Measurements from ENCODE around the gene KCNMA1.
"Not testable (repeated sequence)": the region's sequence is repeated elsewhere in the genome, so short reads cannot be mapped to it uniquely, and the experiment has no call there.

Gene KCNMA1

DNA sequence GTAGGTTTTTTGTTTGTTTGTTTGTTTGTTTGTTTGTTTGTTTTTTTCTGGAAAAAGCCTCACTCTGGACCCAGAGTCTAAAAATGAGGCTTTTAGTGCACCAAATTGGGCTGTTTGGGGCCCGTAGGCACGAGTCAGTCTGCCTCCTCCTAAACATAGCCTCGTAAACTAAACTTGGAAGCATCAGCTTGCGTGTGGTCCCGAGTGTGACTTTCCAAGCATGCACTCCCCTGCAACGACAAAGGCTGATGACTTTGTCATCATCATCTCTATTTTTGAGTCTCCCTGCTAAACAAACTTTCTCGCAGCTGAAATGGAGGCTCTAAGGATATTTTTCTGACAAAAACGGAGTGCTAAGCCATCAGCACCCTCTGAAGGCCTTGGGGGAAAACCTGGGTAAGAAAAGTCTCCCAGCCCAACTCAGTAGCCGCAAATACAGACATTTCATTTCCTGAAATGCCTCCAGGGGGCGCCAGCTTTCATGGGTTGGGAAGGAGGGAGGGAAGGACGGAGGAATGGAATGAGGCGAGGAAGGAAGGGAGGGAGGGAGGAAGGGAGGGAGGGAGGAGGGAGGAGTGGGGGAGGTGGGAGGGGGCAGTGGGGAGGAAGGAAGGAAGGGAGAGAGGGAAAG is 245.9 kb downstream of the KCNMA1 start:
- TF ChIP-seq Cebpa-rat (IDR thresholded peaks at IDR 0.05), result no peak
- Histone ChIP-seq H4K20me1 (peaks cover 0 to 93% (median 0%) of the 10 kb centered on the region in 11 experiments; a peak in 4 of 22 replicates), H3K27ac (no peak overlapping the region), H3K9ac (0 out of 22 replicates have a peak overlapping the region, but pooled peaks of 1 of the 11 experiments have one; percentile 11), H3K4me3 (no peak overlapping the region), H3K9me3 (replicated peaks in 1 of 11) (no peaks in the 10 kb centered on the region), H3K4me2 (peak overlapping the region; percentile 1 to 82 (median 43); a peak in 15 of 22 replicates), H3K36me3 (no peaks in the 10 kb centered on the region), H3K27me3 (no peaks in the 10 kb centered on the region; a peak in 1 of 22 replicates), H3K4me1 (peaks cover 18 to 50% (median 39%) of the 10 kb centered on the region in 10 experiments)

DNA sequence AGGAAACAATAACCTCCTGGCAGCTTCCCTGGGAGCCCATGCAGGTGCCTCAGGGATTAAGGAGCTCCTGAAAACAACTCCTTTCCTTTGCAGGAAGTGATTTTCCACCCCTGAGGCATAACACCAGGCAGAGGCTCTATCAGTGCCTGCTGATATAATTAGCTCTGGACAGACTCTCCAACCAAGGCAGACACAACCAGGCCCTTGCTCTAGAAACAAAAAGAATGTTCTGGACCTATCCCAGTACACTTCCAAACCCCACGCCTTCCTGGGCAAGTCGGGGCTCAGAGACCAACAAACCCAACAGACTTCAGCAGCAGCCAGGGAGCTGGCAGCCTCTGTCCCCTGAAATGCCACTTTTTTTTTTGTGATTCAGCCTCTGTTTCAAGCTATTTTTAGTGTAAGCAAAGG is 247.1 kb downstream of the KCNMA1 start:
- no peaks in the 10 kb centered on the region for H3K9me3 ChIP-seq (replicated peaks in 1 of 11)
- peaks cover 23 to 57% (median 44%) of the 10 kb centered on the region in 10 experiments for H3K4me1 ChIP-seq
- no peaks in the 10 kb centered on the region for H3K36me3 ChIP-seq
- H4K20me1 ChIP-seq, result peaks cover 0 to 93% (median 0%) of the 10 kb centered on the region in 11 experiments; a peak in 4 of 22 replicates
- peak overlapping the region in 7 of 11 experiments; percentile 1 to 82 (median 65); a peak in 14 of 22 replicates for H3K4me2 ChIP-seq
- H3K9ac ChIP-seq, result peak overlapping the region in 1 of 11 experiments; percentile 1; a peak in 1 of 22 replicates
- no peak overlapping the region for H3K4me3 ChIP-seq
- no peak overlapping the region for H3K27ac ChIP-seq
- no peaks in the 10 kb centered on the region; a peak in 1 of 22 replicates for H3K27me3 ChIP-seq
- TF ChIP-seq Cebpa-rat (IDR thresholded peaks at IDR 0.05), result no peak

GRCh38 chr10:77388571-77389100 is 249.0 kb downstream of the KCNMA1 start:
- no peak overlapping the region for H3K9ac ChIP-seq
- H3K4me3 ChIP-seq, result no peak overlapping the region
- H3K9me3 ChIP-seq (replicated peaks in 1 of 11), result no peaks in the 10 kb centered on the region
- peak overlapping the region in 8 of 11 experiments; percentile 35 to 82 (median 56); a peak in 16 of 22 replicates for H3K4me2 ChIP-seq
- no peaks in the 10 kb centered on the region; a peak in 1 of 22 replicates for H3K36me3 ChIP-seq
- H3K4me1 ChIP-seq, result peaks cover 23 to 57% (median 44%) of the 10 kb centered on the region in 10 experiments
- H4K20me1 ChIP-seq, result peaks cover 0 to 95% (median 0%) of the 10 kb centered on the region in 11 experiments; a peak in 5 of 22 replicates
- no peak for TF ChIP-seq Cebpa-rat (IDR thresholded peaks at IDR 0.05)
- H3K27me3 ChIP-seq, result no peaks in the 10 kb centered on the region; a peak in 1 of 22 replicates
- no peak overlapping the region for H3K27ac ChIP-seq

GRCh38 chr10:77387701-77388100 is 249.9 kb downstream of the KCNMA1 start:
- not testable (repeated sequence) for H3K27ac ChIP-seq; H3K9me3 ChIP-seq (replicated peaks in 1 of 11)

GRCh38 chr10:77387247-77387646 is 250.4 kb downstream of the KCNMA1 start:
- no peaks in the 10 kb centered on the region; a peak in 1 of 22 replicates for H3K27me3 ChIP-seq
- H4K20me1 ChIP-seq, result peaks cover 0 to 93% (median 0%) of the 10 kb centered on the region in 11 experiments; a peak in 4 of 22 replicates
- H3K36me3 ChIP-seq, result no peaks in the 10 kb centered on the region; a peak in 1 of 22 replicates
- no peaks in the 10 kb centered on the region for H3K9me3 ChIP-seq (replicated peaks in 1 of 11)
- peaks cover 11 to 53% (median 41%) of the 10 kb centered on the region in 10 experiments for H3K4me1 ChIP-seq
- H3K9ac ChIP-seq, result no peak overlapping the region
- TF ChIP-seq Cebpa-rat (IDR thresholded peaks at IDR 0.05), result no peak
- H3K27ac ChIP-seq, result no peak overlapping the region
- no peak overlapping the region for H3K4me3 ChIP-seq
- peak overlapping the region; percentile 53 to 71 (median 64); a peak in 20 of 22 replicates for H3K4me2 ChIP-seq

More at GRCh38 chr10:77387701-77388100, 249.9 kb downstream of the KCNMA1 start:
- not testable (repeated sequence) for H3K4me3 ChIP-seq, H3K9ac ChIP-seq, H3K27me3 ChIP-seq, H3K36me3 ChIP-seq
- Histone ChIP-seq H3K4me1 (peaks cover 16 to 57% (median 43%) of the 10 kb centered on the region in 10 experiments), H4K20me1 (peaks cover 0 to 93% (median 0%) of the 10 kb centered on the region in 11 experiments; a peak in 5 of 22 replicates), H3K4me2 (peak overlapping the region in 2 of 11 experiments; percentile 4 to 49; a peak in 2 of 22 replicates)

DNA sequence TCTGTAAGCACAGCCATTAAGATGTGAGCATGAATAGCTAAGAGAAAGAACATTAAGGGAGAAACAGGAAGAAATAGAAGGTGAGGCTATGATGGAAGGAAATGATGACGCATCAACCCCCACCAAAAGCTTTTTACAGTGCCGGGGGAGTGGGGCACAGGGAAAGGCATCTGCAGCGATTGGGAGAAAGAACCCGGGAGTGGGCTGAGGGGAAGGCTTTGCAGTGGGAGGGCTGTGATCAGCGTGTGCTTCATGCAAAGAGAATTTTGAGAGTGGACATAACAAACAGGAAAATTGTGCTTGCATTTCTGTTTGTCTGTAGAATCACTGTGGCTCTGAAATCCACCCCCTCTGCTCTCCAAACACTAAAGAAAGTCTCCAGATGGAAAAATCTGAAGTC is 250.8 kb downstream of the KCNMA1 start:
- no peak for TF ChIP-seq Cebpa-rat (IDR thresholded peaks at IDR 0.05)
- Histone ChIP-seq H3K27ac (no peak overlapping the region), H3K4me3 (no peak overlapping the region), H3K4me2 (peak overlapping the region; percentile 53 to 71 (median 64)), H3K9ac (no peak overlapping the region), H4K20me1 (peaks cover 0 to 97% (median 0%) of the 10 kb centered on the region in 11 experiments; a peak in 4 of 22 replicates), H3K9me3 (replicated peaks in 1 of 11) (no peaks in the 10 kb centered on the region), H3K27me3 (no peaks in the 10 kb centered on the region; a peak in 1 of 22 replicates), H3K4me1 (peaks cover 11 to 55% (median 41%) of the 10 kb centered on the region in 10 experiments), H3K36me3 (no peaks in the 10 kb centered on the region; a peak in 1 of 22 replicates)

- TF ChIP-seq Cebpa-rat (IDR thresholded peaks at IDR 0.05), result no peak
- Histone ChIP-seq H3K27me3 (no peaks in the 10 kb centered on the region; a peak in 1 of 22 replicates), H3K9ac (no peak overlapping the region), H3K36me3 (no peaks in the 10 kb centered on the region; a peak in 1 of 22 replicates), H4K20me1 (peaks cover 0 to 98% (median 0%) of the 10 kb centered on the region in 11 experiments; a peak in 4 of 22 replicates), H3K4me3 (no peak overlapping the region), H3K4me2 (peak overlapping the region; percentile 53 to 71 (median 64); a peak in 21 of 22 replicates), H3K27ac (no peak overlapping the region), H3K4me1 (peaks cover 11 to 54% (median 37%) of the 10 kb centered on the region in 10 experiments), H3K9me3 (replicated peaks in 1 of 11) (no peaks in the 10 kb centered on the region)
Observed at GRCh38 chr10:77386365-77386764, 251.2 kb downstream of the KCNMA1 start.

- no peak overlapping the region for H3K4me3 ChIP-seq
- no peaks in the 10 kb centered on the region; a peak in 1 of 22 replicates for H3K36me3 ChIP-seq
- H3K4me1 ChIP-seq, result peaks cover 16 to 50% (median 34%) of the 10 kb centered on the region in 10 experiments
- H3K9ac ChIP-seq, result no peak overlapping the region
- peaks cover 0 to 97% (median 0%) of the 10 kb centered on the region in 11 experiments; a peak in 4 of 22 replicates for H4K20me1 ChIP-seq
- no peaks in the 10 kb centered on the region for H3K9me3 ChIP-seq (replicated peaks in 1 of 11)
- no peaks in the 10 kb centered on the region; a peak in 1 of 22 replicates for H3K27me3 ChIP-seq
- H3K27ac ChIP-seq, result no peak overlapping the region
- TF ChIP-seq Cebpa-rat (IDR thresholded peaks at IDR 0.05), result no peak
- no peak overlapping the region for H3K4me2 ChIP-seq
Observed at GRCh38 chr10:77385315-77385714, 252.3 kb downstream of the KCNMA1 start.

Measured in BLaER1 treated with 17β-estradiol and CSF1 and Interleukin-3, amounts not matched to agents 10 nM and 100 nM (cell line).